Neural progenitor cell (in vitro differentiated cells): ENCODE measurements around the gene BLOC1S1.

Experiments
- CTCF ChIP-seq: fragments of 200-600 bp; sonication (generic); IDR thresholded peaks from 2 replicates; pipeline ENCODE4 v1.5.1; 2017; ENCODE audit warnings: antibody characterized with exemption, mild to moderate bottlenecking
- EZH2 ChIP-seq: fragments of 200-600 bp; sonication (generic); IDR thresholded peaks from 2 replicates; pipeline ENCODE4 v1.6.1; 2017; ENCODE audit warnings: antibody characterized with exemption, mild to moderate bottlenecking, moderate library complexity
- EZH2phosphoT487 ChIP-seq: fragments of 200-600 bp; sonication (generic); IDR thresholded peaks from 2 replicates; pipeline ENCODE4 v1.6.1; 2017; ENCODE audit warnings: antibody characterized with exemption

- TF ChIP-seq CTCF (no peak), EZH2 (no peak), EZH2phosphoT487 (no peak)
Measured at GRCh38 chr12:55696796-55697462, 18.9 kb upstream of the BLOC1S1 start.
